ENCODE data around the gene VPS13C.

Gene VPS13C

DNA sequence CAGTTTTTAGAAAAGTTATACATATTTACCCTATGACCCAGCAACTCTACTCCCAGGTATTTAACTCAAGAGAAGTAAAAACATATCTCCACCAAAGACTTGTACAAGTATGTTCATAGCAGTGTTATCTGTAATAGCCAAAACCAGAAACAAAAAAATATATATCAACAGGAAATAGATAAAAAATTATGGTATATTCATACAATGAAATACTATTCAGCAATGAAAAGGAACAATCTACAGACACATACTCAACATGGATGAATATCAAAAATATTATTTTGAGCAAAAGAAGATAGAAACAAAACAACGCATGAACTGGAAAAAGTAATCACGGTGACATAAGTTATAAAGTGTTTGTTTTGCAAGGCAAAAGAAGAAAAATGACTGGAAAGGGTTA, 72.4 kb downstream of the VPS13C start:
- H3K4me3 ChIP-seq (ENCODE audit: low read length), result no peak overlapping the region
- TF ChIP-seq ZNF274 (IDR thresholded peaks at IDR 0.05; ENCODE audit: low read depth, low read length), result no peak

DNA sequence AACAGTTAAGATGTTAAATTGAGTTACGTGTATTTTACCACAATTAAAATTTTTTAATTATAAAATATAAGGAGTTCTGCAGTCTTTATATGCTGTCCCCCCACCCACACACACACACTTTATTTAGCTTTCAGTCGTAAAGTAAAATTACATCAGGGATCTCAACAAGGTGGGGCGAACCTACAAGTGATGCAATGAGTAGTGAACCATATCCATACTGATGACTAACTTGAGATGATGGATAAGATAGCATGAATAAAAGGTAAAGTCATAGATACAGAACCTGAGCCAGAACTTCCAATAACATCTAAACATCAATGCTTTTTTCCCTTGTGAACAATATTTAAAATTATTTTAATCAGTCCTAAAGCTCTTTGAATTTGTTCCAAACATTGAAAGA, 77.2 kb downstream of the VPS13C start:
- no peak for TF ChIP-seq ZNF274 (IDR thresholded peaks at IDR 0.05; ENCODE audit: low read depth, low read length)
- H3K4me3 ChIP-seq (ENCODE audit: low read length), result no peak overlapping the region

GRCh38 chr15:61978225-61978624, 82.0 kb downstream of the VPS13C start:
- TF ChIP-seq ZNF274 (IDR thresholded peaks at IDR 0.05; ENCODE audit: low read depth, low read length), result no peak
- no peak overlapping the region for H3K4me3 ChIP-seq (ENCODE audit: low read length)

DNA sequence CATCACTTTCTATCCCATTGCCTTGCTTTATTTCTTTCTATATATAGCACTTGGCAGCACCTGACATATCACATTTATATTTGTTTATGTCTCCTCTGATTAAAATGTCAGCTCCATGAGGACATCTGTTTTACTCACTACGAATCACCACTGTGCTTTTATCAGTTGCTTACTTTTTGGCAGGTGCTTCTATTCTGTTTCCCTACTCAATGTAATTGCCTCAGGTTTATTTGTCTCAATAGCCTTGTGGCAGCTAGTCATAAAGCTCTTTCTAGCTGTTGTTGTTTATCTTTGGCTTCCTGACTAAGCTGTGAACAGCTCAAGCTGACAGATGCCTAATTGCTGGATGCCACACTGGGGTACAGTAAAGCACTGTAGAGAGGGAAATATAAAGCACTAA, 85.5 kb downstream of the VPS13C start:
- H3K4me3 ChIP-seq (ENCODE audit: low read length), result no peak overlapping the region
- no peak for TF ChIP-seq ZNF274 (IDR thresholded peaks at IDR 0.05; ENCODE audit: low read depth, low read length)

GRCh38 chr15:61974118-61974517, 86.1 kb downstream of the VPS13C start:
- TF ChIP-seq ZNF274 (IDR thresholded peaks at IDR 0.05; ENCODE audit: low read depth, low read length), result no peak
- no peak overlapping the region for H3K4me3 ChIP-seq (ENCODE audit: low read length)

DNA sequence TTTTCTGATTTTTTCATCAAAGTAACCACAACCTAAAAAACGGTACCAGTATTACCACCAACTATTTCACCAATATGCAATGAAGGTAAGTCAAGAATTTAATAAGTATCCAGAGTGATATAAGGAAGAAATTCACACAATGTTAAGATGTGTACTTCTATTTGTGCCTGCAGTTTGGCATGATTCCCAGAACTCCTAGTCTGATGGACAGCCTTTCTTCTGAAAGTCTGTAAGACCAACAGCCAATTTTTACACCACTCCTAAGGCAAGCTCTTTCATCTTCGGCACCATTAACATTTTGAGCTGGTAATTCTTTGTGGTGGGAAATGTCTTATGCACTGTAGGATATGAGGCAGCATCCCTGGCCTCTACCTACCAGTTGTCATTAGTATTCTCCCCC, 108.3 kb downstream of the VPS13C start:
- TF ChIP-seq ZNF274 (IDR thresholded peaks at IDR 0.05; ENCODE audit: low read depth, low read length), result no peak
- no peak overlapping the region for H3K4me3 ChIP-seq (ENCODE audit: low read length)

DNA sequence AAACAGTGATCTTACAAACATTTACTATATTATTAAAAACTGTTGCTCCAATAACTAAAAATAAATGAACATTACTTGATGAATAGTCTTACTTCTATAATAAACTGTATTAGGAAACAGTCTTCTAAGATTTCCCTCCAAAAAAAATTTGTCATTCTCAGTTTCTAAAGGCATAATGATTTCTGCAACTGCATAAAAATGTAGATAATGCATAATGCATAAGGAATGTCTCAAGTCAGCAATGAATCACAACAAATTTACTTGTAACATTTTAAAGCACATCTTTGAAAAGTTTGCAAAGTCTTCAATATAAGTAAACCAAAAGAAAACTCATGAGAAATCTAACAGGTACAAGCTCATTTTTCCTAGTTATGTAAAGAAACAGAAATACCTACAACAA, 113.5 kb downstream of the VPS13C start:
- no peak overlapping the region for H3K4me3 ChIP-seq (ENCODE audit: low read length)
- no peak for TF ChIP-seq ZNF274 (IDR thresholded peaks at IDR 0.05; ENCODE audit: low read depth, low read length)

GRCh38 chr15:61943992-61944391, 116.3 kb downstream of the VPS13C start:
- H3K4me3 ChIP-seq (ENCODE audit: low read length), result no peak overlapping the region
- no peak for TF ChIP-seq ZNF274 (IDR thresholded peaks at IDR 0.05; ENCODE audit: low read depth, low read length)

DNA sequence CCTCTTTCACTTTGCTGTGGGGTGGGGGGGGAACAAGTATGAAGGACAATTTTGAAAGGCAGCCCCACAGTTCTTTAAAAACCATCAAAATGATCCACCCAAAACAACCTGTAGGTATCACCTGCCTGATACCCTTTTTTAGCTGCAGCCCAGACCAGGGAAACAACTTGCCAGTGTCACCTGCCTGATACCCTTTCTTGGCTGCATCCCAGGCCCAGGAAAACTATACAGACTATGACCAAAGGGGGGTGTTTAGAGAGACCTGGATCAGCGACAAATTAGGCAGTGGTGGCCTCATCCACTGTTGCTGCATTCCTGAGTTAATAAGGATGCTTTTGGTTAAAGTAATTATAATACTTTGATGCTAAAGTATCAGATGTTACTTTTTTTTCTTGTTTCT, 122.0 kb downstream of the VPS13C start:
- no peak for TF ChIP-seq ZNF274 (IDR thresholded peaks at IDR 0.05; ENCODE audit: low read depth, low read length)
- no peak overlapping the region for H3K4me3 ChIP-seq (ENCODE audit: low read length)

DNA sequence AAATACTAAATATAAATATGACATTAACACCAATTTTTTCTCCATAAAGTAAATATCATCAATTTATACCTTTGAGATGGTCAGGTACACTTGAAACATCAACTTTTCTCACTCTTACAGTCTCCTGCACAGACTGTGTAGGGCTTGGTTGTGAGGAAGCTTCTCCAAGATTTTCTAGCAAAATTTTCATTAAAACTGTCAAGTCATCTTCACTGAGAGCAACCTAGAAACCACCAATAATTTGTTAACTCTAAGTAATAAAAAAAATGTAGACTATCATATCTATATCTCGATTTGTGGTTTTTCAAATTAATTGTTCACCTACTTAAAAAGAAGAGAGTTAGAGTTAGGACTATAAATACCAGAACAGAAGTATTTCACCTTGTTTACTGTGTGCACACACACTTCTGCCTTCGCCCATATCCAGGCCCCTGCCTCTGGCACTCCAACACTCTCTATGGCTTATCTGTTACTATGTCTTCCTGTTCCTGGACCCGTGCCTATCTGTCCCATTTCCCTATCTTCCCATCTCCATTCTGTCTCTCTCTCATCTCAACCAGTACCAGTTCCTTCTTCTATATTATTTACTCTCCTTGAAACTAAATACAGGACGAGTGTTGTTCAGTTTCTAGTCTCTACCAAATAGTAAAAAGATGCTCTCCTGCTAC, 123.6 kb downstream of the VPS13C start:
- TF ChIP-seq ZNF274 (IDR thresholded peaks at IDR 0.05; ENCODE audit: low read depth, low read length), result no peak
- H3K4me3 ChIP-seq (ENCODE audit: low read length), result no peak overlapping the region

GRCh38 chr15:61935493-61935892, 124.8 kb downstream of the VPS13C start:
- no peak for TF ChIP-seq ZNF274 (IDR thresholded peaks at IDR 0.05; ENCODE audit: low read depth, low read length)
- no peak overlapping the region for H3K4me3 ChIP-seq (ENCODE audit: low read length)

DNA sequence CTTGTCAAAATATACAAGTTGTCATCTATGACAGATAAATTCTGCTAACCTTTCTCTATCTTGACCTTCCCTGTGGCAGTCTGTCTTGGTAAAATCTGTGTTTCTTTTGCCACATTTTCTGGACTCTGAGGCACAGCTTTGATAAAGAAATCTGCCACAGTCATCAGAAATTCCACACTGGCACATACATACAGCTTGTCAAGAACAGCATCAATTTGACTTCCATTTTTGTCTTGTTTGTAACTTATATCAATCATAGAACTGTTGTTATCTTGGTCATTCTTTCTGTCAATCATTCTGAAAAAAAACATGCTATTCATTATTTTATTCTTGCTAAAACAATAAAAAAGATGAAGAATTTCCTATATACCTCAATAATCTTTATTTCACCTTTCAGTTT, 130.8 kb downstream of the VPS13C start:
- TF ChIP-seq ZNF274 (IDR thresholded peaks at IDR 0.05; ENCODE audit: low read depth, low read length), result no peak

GRCh38 chr15:61923173-61923572, 137.1 kb downstream of the VPS13C start:
- TF ChIP-seq ZNF274 (IDR thresholded peaks at IDR 0.05; ENCODE audit: low read depth, low read length), result no peak
- no peak overlapping the region for H3K4me3 ChIP-seq (ENCODE audit: low read length)

More for the DNA sequence above, 130.8 kb downstream of the VPS13C start:
- no peak overlapping the region for H3K4me3 ChIP-seq (ENCODE audit: low read length)

DNA sequence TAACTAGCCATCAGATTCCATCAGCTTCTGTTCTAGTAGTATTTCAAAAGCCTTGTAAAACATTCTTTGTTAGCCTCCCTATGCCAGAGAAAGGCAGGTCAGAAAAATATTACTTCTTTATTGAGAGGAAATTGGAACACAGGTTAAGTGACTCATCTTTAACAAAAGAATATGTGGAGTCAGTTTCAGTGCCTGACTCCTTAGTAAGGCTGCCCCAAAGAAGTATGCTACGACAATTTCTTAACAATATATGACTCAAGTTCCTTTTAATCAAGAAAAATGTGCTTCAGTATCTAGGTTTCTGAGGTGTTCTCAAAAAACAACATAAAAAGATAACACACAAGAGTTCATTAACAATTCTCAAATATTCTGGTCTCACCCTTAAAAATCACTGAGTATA, 139.2 kb downstream of the VPS13C start:
- no peak for TF ChIP-seq ZNF274 (IDR thresholded peaks at IDR 0.05; ENCODE audit: low read depth, low read length)
- H3K4me3 ChIP-seq (ENCODE audit: low read length), result no peak overlapping the region

- no peak overlapping the region for H3K4me3 ChIP-seq (ENCODE audit: low read length)
- no peak for TF ChIP-seq ZNF274 (IDR thresholded peaks at IDR 0.05; ENCODE audit: low read depth, low read length)
Observed at GRCh38 chr15:61917457-61917856, 142.8 kb downstream of the VPS13C start.

GRCh38 chr15:61916104-61916503, 144.1 kb downstream of the VPS13C start:
- H3K4me3 ChIP-seq (ENCODE audit: low read length), result no peak overlapping the region
- TF ChIP-seq ZNF274 (IDR thresholded peaks at IDR 0.05; ENCODE audit: low read depth, low read length), result no peak

All from GM08714 (cell line).